Measurements from ENCODE around the gene NPPB. TPM values are rescaled to one million over a fixed set of nuclear protein-coding genes. Genes with fewer than 3 reads are reported as not detected.
"Not testable (repeated sequence)": the region's sequence is repeated elsewhere in the genome, so short reads cannot be mapped to it uniquely, and the experiment has no call there.

The NPPB gene
- total and polyA plus RNA-seq, 7 experiments from 2014 or later: not detected

DNA sequence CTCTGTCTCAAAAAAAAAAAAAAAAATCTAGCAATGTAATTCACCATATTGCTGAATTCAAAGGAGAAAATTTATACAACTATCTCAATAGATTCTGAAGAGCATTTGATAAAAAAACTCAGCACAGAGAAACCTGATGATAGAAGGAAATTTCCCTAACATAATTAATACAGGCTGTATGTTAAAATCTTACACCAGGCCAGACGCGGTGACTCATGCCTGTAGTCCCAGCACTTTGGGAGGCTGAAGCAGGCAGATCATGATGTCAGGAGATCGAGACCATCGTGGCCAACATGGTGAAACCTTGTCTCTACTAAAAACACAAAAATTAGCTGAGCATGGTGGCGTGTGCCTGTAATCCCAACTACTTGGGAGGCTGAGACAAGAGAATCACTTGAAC is 45.4 kb upstream of the NPPB start:
- ATAC-seq; CTCF ChIA-PET; H3K36me3 ChIP-seq (ENCODE audit: control insufficient read depth in 2 of 3, insufficient read depth in 3 of 3, low read length in 3 of 3); POLR2A ChIA-PET; DNase-seq; H3K36me3 Mint-ChIP-seq; intact Hi-C loops (cut with micrococcal nuclease); H3K27ac ChIP-seq (ENCODE audit: low read depth, low read length); H3K27me3 ChIP-seq (ENCODE audit: control insufficient read depth in 2 of 2, insufficient read depth in 2 of 2, low read length in 2 of 2); H3K4me3 Mint-ChIP-seq; H3K9me3 ChIP-seq (ENCODE audit: control insufficient read depth in 2 of 3, low read length in 3 of 3); H3K4me3 ChIP-seq (ENCODE audit: low read length): not testable (repeated sequence)
- Mint-ChIP-seq H3K27me3 (peaks cover 17 to 66% (median 22%) of the 10 kb centered on the region in 5 donors), H3K9me3 (peaks cover 0 to 18% (median 0%) of the 10 kb centered on the region in 11 donors), H3K27ac (peak overlapping the region in 1 of 9 donors; percentile 4), H3K4me1 (peaks cover 12 to 36% (median 30%) of the 10 kb centered on the region in 7 donors)
- peaks cover 14 to 19% of the 10 kb centered on the region in 2 donors for H3K4me1 ChIP-seq (ENCODE audit: control insufficient read depth in 2 of 2, insufficient read depth in 2 of 2, low read length in 2 of 2)

DNA sequence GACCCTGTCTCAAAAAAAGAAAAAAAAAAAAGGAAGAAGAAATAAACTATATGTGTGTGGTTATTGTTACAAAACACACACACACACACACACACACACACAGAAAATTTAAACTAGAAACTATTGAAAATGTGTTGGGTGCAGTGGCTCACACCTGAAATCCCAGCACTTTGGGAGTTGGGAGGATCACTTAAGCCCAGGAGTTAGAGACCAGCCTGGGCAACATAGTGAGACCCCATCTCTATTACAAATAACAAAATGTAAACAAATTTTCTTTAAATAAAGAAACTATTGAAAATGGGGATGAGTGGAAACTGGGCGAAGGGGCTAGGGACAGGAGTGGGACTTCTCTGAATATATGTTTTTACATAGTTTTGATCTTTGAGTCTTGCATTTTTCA is 44.5 kb upstream of the NPPB start:
- H3K27ac Mint-ChIP-seq: peak overlapping the region in 1 of 9 donors; percentile 49
- intact Hi-C loops (cut with micrococcal nuclease): no loop called here
- peaks cover 0 to 4% (median 0%) of the 10 kb centered on the region in 3 experiments for H3K9me3 ChIP-seq (ENCODE audit: control insufficient read depth in 2 of 3, low read length in 3 of 3)
- peaks cover 0 to 4% (median 0%) of the 10 kb centered on the region in 5 donors for H3K36me3 Mint-ChIP-seq
- no peaks in the 10 kb centered on the region for H3K36me3 ChIP-seq (ENCODE audit: control insufficient read depth in 2 of 3, insufficient read depth in 3 of 3, low read length in 3 of 3)
- ATAC-seq: no peak
- peaks cover 0 to 5% of the 10 kb centered on the region in 2 donors for H3K27me3 ChIP-seq (ENCODE audit: control insufficient read depth in 2 of 2, insufficient read depth in 2 of 2, low read length in 2 of 2)
- no peak overlapping the region for H3K4me3 ChIP-seq (ENCODE audit: low read length)
- peaks cover 21 to 71% (median 25%) of the 10 kb centered on the region in 5 donors for H3K27me3 Mint-ChIP-seq
- POLR2A ChIA-PET: no interaction called here
- CTCF ChIA-PET: no interaction called here
- peaks cover 0 to 12% (median 0%) of the 10 kb centered on the region in 11 donors for H3K9me3 Mint-ChIP-seq
- DNase-seq: no peak
- H3K4me1 ChIP-seq (ENCODE audit: control insufficient read depth in 2 of 2, insufficient read depth in 2 of 2, low read length in 2 of 2): peaks cover 14 to 19% of the 10 kb centered on the region in 2 donors
- H3K4me1 Mint-ChIP-seq: peaks cover 12 to 32% (median 27%) of the 10 kb centered on the region in 7 donors
- no peak overlapping the region for H3K27ac ChIP-seq (ENCODE audit: low read depth, low read length)
- no peak overlapping the region for H3K4me3 Mint-ChIP-seq

DNA sequence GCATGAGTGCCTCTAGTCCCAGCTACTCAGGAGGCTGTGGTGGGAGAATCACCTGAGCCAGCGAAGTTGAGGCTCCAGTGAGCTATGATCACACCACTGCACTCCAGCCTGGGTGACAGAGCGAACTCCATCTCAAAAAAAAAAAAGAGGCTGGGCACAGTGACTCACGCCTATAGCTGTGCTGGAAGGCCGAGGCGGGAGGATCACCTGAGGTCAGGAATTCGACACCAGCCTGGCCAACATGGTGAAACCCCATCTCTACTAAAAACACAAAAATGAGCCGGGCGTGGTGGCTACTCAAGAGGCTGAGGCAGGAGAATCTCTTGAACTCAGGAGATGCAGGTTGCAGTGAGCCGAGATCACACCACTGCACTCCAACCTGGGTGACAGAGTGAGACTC is 42.7 kb upstream of the NPPB start:
- ATAC-seq; CTCF ChIA-PET; H3K4me3 ChIP-seq (ENCODE audit: low read length): not testable (repeated sequence)

DNA sequence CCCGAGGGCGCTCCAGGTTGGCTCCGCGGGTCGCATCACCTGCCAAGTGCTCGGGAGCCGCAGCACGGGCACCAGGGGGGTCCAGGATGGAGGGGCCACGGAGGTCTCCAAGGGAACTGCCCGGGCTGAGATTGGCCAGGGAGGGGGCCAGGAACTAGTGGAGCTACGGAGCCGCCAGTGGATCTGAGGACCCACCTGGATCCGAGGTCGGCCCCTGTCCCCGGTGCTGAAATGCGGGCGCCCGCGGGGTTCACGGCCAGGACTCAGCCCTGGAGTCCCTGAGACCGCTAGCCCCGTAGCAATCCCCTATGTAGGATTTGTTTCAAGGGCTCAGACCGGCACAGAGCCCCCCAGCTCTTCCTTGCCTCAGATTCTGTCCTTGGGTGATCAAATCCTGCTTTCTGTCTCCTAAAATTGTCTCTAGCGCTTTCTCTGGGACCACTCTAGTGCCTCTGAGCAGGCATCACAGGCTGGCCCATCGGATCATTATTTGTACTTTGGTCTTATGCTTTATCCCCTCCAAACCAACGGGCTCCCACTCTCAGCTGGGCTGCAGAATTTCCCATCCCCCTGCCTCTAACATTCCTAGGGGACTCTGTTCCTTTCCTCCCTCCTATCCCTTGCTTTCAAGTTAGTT is 40.2 kb upstream of the NPPB start:
- Histone ChIP-seq H3K9me3 (ENCODE audit: control insufficient read depth in 2 of 3, low read length in 3 of 3) (no peaks in the 10 kb centered on the region), H3K4me1 (ENCODE audit: control insufficient read depth in 2 of 2, insufficient read depth in 2 of 2, low read length in 2 of 2) (no peaks in the 10 kb centered on the region), H3K27me3 (ENCODE audit: control insufficient read depth in 2 of 2, insufficient read depth in 2 of 2, low read length in 2 of 2) (peaks cover 0 to 8% of the 10 kb centered on the region in 2 donors), H3K4me3 (ENCODE audit: low read length) (no peak overlapping the region), H3K36me3 (ENCODE audit: control insufficient read depth in 2 of 3, insufficient read depth in 3 of 3, low read length in 3 of 3) (no peaks in the 10 kb centered on the region), H3K27ac (ENCODE audit: low read depth, low read length) (no peak overlapping the region)
- ChIA-PET POLR2A (interaction anchor here (2.3 kb wide), 1 partner anchor 9 kb away, joined by 14 read pairs; no protein-coding TSS in a partner anchor), CTCF (no interaction called here)
- Mint-ChIP-seq H3K27me3 (peaks cover 34 to 72% (median 45%) of the 10 kb centered on the region in 5 donors), H3K4me3 (no peak overlapping the region), H3K36me3 (no peaks in the 10 kb centered on the region), H3K27ac (no peak overlapping the region), H3K4me1 (peaks cover 0 to 6% (median 0%) of the 10 kb centered on the region in 7 donors), H3K9me3 (peaks cover 0 to 4% (median 0%) of the 10 kb centered on the region in 11 donors)
- intact Hi-C loops (cut with micrococcal nuclease): no loop called here
- DNase-seq (peak in 2 of 9 donors; percentile 17 to 34), ATAC-seq (no peak)

More for the DNA sequence above, 42.7 kb upstream of the NPPB start:
- H3K36me3 Mint-ChIP-seq; DNase-seq; H3K27ac Mint-ChIP-seq; H3K9me3 ChIP-seq (ENCODE audit: control insufficient read depth in 2 of 3, low read length in 3 of 3); intact Hi-C loops (cut with micrococcal nuclease); H3K27ac ChIP-seq (ENCODE audit: low read depth, low read length); H3K36me3 ChIP-seq (ENCODE audit: control insufficient read depth in 2 of 3, insufficient read depth in 3 of 3, low read length in 3 of 3); H3K27me3 ChIP-seq (ENCODE audit: control insufficient read depth in 2 of 2, insufficient read depth in 2 of 2, low read length in 2 of 2); H3K9me3 Mint-ChIP-seq; H3K4me3 Mint-ChIP-seq: not testable (repeated sequence)
- peaks cover 14% of the 10 kb centered on the region in 2 donors for H3K4me1 ChIP-seq (ENCODE audit: control insufficient read depth in 2 of 2, insufficient read depth in 2 of 2, low read length in 2 of 2)
- H3K4me1 Mint-ChIP-seq: peaks cover 8 to 20% (median 15%) of the 10 kb centered on the region in 7 donors
- POLR2A ChIA-PET: interaction anchor here (0.7 kb wide), 1 partner anchor 11 kb away, joined by 3 read pairs; no protein-coding TSS in a partner anchor
- H3K27me3 Mint-ChIP-seq: peaks cover 32 to 76% (median 36%) of the 10 kb centered on the region in 5 donors

DNA sequence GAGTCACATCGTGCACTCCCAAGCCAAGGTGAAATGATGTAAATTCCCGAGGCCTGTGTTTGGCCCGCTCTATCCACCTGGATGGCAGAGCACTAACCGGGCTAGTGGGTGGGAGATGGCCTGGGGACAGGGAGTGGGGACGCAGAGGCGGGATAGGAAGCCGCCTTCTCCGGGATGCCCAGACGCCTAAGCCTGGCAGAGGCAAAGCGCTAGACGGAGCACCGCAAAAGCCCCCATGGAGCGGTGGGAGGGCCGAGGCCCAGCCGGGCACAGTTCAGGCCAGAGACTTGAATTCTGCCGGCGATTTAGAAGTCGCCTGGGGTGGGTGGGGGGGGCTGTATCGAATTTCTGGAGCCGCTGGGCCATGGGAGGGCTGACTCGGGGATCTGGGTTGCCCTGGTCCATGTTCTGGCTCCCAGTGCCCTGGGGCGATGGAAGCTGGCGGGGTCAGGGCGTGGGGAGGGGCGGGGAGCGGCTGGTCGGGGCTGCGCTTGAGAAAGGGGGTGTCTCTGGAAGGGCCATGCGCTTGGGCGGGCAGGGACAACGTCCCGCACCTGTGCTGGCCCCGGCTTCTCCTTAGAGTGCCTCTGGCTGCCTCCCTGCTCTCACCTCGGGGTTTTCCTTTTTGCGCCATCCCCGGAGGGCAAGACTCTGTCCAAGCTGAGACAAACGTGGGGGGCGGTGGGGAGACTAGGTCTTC is 39.5 kb upstream of the NPPB start:
- H3K27ac Mint-ChIP-seq: no peak overlapping the region
- H3K4me3 ChIP-seq (ENCODE audit: low read length): no peak overlapping the region
- no peak for DNase-seq
- H3K36me3 Mint-ChIP-seq: no peaks in the 10 kb centered on the region
- intact Hi-C loops (cut with micrococcal nuclease): no loop called here
- CTCF ChIA-PET: no interaction called here
- H3K27me3 Mint-ChIP-seq: peaks cover 34 to 74% (median 47%) of the 10 kb centered on the region in 5 donors
- H3K4me1 ChIP-seq (ENCODE audit: control insufficient read depth in 2 of 2, insufficient read depth in 2 of 2, low read length in 2 of 2): no peaks in the 10 kb centered on the region
- H3K36me3 ChIP-seq (ENCODE audit: control insufficient read depth in 2 of 3, insufficient read depth in 3 of 3, low read length in 3 of 3): no peaks in the 10 kb centered on the region
- no peak for ATAC-seq
- no peak overlapping the region for H3K4me3 Mint-ChIP-seq
- H3K9me3 Mint-ChIP-seq: peaks cover 0 to 4% (median 0%) of the 10 kb centered on the region in 11 donors
- H3K27me3 ChIP-seq (ENCODE audit: control insufficient read depth in 2 of 2, insufficient read depth in 2 of 2, low read length in 2 of 2): peaks cover 0 to 8% of the 10 kb centered on the region in 2 donors
- POLR2A ChIA-PET: interaction anchor here (2.3 kb wide), 1 partner anchor 10 kb away, joined by 14 read pairs; no protein-coding TSS in a partner anchor
- no peaks in the 10 kb centered on the region for H3K9me3 ChIP-seq (ENCODE audit: control insufficient read depth in 2 of 3, low read length in 3 of 3)
- H3K4me1 Mint-ChIP-seq: peaks cover 0 to 6% (median 0%) of the 10 kb centered on the region in 7 donors
- H3K27ac ChIP-seq (ENCODE audit: low read depth, low read length): no peak overlapping the region

DNA sequence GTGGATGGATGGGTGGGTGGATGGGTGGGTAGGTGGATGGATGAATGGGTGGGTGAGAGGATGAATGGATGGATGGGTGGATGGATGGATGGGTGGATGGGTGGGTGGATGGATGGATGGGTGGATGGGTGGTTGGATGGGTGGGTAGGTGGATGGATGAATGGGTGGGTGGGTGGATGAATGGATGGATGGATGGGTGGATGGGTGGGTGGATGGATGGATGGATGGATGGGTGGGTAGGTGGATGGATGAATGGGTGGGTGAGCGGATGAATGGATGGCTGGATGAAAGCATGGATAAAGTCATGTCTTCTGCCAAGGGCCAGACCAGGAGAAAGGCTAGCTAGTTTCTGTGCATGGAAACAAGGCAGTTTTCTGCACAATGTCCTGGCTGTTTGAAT is 35.8 kb upstream of the NPPB start:
- CTCF ChIA-PET: not testable (repeated sequence)

More for the DNA sequence above, 35.8 kb upstream of the NPPB start:
- H3K9me3 ChIP-seq (ENCODE audit: control insufficient read depth in 2 of 3, low read length in 3 of 3); H3K27me3 ChIP-seq (ENCODE audit: control insufficient read depth in 2 of 2, insufficient read depth in 2 of 2, low read length in 2 of 2); H3K27ac ChIP-seq (ENCODE audit: low read depth, low read length); DNase-seq; POLR2A ChIA-PET; H3K9me3 Mint-ChIP-seq; H3K4me1 ChIP-seq (ENCODE audit: control insufficient read depth in 2 of 2, insufficient read depth in 2 of 2, low read length in 2 of 2); H3K4me1 Mint-ChIP-seq; H3K27ac Mint-ChIP-seq; H3K36me3 ChIP-seq (ENCODE audit: control insufficient read depth in 2 of 3, insufficient read depth in 3 of 3, low read length in 3 of 3); ATAC-seq; H3K4me3 Mint-ChIP-seq; H3K36me3 Mint-ChIP-seq; H3K4me3 ChIP-seq (ENCODE audit: low read length): not testable (repeated sequence)
- peaks cover 26 to 55% (median 37%) of the 10 kb centered on the region in 5 donors for H3K27me3 Mint-ChIP-seq
- intact Hi-C loops (cut with micrococcal nuclease): loop anchor here (1.0 to 5.0 kb wide), 5 partner anchors 13 to 857 kb away; partner anchors contain the start of genes FBXO2 (in 1 of the 2) and FBXO44 (in 1 of the 2)
